Hypothalamus (tissue), 51 donors: ENCODE results near the gene KRTAP4-2.
"Not testable (repeated sequence)": the region's sequence is repeated elsewhere in the genome, so short reads cannot be mapped to it uniquely, and the experiment has no call there.

Experiments
- DNase-seq, 51 donors: peaks; one replicate each; lab custom pipeline; 2025; lab: John Stamatoyannopoulos, UW

The KRTAP4-2 gene

GRCh38 chr17:41177727-41178271, at the start of gene KRTAP4-2:
TSS of gene KRTAP4-2 (minus strand) at chr17:41178221. CDS start at chr17:41178164, 57 bp downstream.
- no peak for DNase-seq

- DNase-seq, result not testable (repeated sequence)
Measured at GRCh38 chr17:41226598-41227095, 48.6 kb upstream of the KRTAP4-2 start, which contains the start of gene KRTAP9-2. TSS of gene KRTAP9-2 (plus strand) at chr17:41226648. CDS start at chr17:41226655, 7 bp downstream.

DNA sequence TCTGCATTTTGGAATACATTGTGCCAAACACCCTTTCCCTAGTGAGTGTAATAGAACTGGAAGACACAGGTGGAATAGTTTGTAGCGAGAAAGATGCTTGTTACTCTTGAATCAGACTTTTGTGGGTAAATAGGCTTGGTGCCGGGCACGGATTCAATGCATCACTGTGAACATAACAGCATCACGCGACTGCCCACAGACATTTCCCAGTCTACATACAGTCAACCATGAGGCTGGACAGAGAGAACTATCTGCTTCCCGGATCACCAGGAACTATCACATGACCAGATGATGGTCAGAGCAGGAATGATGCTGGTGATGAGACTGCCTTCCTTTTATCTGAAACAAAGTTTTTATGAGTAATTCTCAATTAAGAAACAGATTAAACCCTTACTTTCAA, 48.0 kb upstream of the KRTAP4-2 start:
- no peak for DNase-seq

DNA sequence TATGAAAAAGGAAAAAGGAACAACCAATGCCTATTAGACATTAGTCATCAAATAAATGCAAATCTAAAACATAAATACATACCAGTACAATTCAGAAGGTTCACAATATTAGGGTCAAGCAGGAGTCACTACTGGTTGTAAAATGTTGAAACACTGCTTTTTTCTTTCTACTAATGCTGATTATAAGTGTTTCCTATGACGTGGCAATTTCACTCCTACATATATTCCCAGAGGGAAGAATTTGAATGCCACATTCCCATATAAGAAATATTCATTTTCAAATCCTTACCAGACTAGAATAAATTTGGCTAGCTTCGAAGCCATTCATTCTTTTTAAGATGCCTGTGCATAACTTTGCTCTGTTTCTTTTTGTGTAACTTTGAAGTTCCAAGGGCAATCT, 45.8 kb upstream of the KRTAP4-2 start:
- DNase-seq, result no peak

GRCh38 chr17:41215681-41216080, 37.7 kb upstream of the KRTAP4-2 start:
- DNase-seq, result no peak

DNA sequence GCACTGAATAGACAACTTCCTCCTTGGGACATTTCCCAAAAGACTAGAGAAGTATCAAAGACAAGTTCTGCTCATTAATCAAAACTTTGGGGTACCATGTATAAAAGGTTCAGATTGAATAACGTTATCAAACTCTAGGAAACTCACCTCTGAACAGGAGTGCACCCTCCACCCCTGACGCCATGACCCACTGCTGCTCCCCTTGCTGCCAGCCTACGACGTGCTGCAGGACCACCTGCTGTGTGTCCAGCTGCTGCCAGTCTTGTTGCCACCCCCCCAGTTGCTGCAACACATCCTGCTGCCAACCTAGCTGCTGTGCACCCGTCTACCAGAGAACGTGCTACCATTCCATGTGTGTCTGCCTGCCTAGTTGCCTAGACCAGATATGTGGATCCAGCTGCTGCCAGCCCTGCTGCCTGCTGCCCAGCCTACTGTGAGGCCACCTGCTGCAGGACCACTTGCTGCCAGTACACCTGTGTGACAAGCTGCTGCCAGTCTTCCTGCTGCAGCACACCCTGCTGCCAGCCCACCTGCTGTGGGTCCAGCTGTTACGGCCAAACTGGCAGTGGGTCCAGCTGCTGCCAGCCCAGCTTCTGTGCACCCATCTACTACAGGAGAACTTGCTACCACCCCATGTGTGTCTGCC, 34.6 kb upstream of the KRTAP4-2 start:
- no peak for DNase-seq

DNA sequence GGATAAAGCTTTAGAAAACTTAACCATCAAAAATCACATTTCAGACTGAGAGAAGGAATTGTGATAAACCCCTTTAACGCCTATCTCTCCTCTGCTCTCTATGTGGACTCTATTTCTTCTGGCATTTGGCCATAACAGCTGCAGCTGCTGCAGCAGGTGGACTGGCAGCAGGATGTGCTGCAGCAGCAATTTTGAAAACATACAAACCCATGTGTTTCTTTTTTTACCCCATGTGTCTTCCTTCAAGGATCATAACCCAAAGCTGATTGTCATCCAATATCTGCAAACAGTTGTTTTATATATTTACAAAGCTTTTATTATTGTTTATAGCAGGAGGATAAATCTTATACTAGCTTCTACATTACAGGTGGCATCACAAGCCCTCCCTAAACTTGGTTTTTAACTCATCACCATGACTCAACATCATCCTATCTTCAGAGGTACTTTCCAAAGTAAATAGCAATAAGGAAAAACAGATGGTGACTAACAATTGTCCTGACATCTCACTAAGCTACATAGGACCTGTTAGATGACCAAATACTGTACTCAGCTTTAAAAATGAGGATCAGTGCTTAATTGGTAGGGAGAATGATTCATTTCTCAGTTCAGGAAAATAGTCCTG, 33.9 kb upstream of the KRTAP4-2 start:
- no peak for DNase-seq

DNA sequence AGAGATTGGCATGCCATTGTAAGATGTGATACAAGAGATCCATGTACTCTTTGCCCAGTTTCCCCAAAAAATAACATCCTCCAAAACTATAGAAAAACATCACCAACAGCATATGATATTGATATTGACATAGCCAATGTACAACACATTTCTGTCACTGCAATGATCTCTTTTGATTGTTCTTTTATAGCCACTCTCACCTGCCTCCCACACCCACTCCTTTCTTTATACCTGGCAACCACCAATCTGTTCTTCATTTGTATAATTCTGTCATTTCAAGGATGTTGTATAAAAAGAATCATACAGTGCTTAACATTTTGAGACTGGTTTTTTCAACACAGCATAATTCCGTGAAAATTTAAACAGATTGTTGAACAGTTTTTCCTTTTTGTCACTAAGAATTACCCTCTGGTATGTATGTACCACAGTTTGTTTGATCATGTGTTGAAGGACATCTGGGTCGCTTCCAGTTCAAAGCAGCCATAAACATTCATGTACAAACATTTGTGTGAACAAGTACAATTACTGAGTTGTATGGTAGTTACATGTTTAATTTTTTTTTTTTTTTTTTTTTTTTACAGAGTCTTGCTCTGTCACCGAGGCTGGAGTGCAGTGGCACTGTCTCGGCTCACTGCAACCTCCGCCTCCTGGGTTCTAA, 21.5 kb upstream of the KRTAP4-2 start:
- no peak for DNase-seq

GRCh38 chr17:41196068-41196467, 18.0 kb upstream of the KRTAP4-2 start:
- no peak for DNase-seq

GRCh38 chr17:41190328-41190727, 12.3 kb upstream of the KRTAP4-2 start:
- no peak for DNase-seq

DNA sequence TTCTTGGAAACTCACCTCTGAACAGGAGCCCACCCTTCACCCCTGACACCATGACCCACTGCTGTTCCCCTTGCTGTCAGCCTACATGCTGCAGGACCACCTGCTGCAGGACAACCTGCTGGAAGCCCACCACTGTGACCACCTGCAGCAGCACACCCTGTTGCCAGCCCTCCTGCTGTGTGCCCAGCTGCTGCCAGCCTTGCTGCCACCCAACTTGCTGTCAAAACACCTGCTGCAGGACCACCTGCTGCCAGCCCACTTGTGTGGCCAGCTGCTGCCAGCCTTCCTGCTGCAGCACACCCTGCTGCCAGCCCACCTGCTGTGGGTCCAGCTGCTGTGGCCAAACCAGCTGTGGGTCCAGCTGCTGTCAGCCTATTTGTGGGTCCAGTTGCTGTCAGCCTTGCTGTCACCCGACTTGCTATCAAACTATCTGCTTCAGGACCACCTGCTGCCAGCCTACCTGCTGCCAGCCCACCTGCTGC, 11.9 kb upstream of the KRTAP4-2 start, which contains the start of gene KRTAP9-1:
Gene KRTAP9-1, plus strand, starts transcription at position 51 of the 482 bp plus-strand sequence. Its CDS starts 0 bp downstream, at position 51.
- not testable (repeated sequence) for DNase-seq

GRCh38 chr17:41186872-41187271, 8.9 kb upstream of the KRTAP4-2 start:
- no peak for DNase-seq

GRCh38 chr17:41185001-41185400, 7.0 kb upstream of the KRTAP4-2 start:
- no peak for DNase-seq

DNA sequence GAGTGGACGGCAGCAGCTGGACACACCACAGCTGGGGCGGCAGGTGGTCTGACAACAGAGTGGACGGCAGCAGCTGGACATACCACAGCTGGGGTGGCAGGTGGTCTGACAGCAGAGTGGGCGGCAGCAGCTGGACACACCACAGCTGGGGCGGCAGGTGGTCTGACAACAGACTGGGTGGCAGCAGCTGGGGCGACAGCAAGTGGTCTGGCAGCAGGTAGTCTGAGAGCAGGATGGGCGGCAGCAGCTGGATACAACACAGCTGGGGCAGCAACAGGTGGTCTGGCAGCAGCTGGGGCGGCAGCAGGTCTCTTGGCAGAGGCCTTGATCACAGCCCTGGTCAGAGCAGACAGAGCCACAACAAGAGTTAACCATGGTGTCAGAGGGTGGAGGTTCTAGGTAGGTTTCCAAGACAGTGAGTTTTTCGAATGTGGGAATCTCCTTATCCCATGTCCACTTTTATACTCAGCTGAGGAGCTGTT, 6.5 kb upstream of the KRTAP4-2 start, which contains the start of gene KRTAP4-1:
Gene KRTAP4-1, minus strand, starts transcription at position 432 of the 482 bp plus-strand sequence. Its CDS starts 57 bp downstream, at position 375.
- DNase-seq, result no peak

- DNase-seq, result no peak
Measured at GRCh38 chr17:41178843-41179616, 1.0 kb upstream of the KRTAP4-2 start.

DNA sequence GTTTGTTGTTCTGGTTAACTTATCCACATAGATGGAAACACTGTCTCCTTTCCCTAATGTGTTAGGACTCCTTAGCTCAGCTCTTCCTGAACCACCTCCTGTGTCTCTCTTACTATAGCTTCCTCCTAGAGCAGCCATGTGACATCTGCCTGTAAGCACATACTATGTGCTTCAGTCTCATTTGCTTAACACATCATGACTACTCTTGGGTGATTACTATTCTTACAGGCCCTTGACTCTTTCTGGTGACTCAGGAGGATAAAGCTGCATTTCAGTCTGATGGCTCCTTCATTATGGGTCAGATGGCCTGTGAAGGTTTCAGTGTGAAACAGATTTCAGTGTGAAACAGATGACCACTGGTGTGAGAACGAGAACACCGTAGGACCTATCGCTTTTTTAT, 320 bp upstream of the KRTAP4-2 start:
- no peak for DNase-seq

DNA sequence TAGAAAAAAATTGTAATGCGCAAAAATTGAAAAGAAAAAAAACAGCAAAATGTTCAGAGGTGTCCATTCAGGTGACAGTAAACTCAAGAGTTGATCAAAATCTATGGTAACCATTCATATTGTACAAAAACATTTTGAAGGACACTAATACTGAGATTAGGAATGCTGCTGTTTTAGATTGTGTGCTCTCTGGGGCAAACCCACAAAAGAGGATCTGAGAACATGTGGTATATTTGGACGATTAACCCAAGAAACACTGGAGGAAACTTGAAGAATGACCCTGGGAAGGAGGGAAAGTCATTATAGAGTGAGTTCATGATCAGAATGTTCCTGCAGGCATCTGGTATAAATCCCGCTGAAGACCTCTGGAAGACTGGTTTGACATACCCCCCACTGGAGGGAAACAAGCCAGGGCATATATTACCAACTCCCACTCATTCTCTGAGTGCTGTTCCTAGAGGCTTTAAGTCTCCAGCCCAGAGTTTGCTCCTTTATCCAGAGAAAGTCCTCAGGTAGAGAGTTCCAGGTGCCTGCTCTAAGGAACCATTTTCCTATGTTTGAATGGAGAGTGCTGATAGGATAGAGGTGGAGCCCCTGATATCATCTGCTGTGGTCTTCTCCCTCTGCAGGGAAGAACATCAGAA, 1.2 kb downstream of the KRTAP4-2 start:
- no peak for DNase-seq

DNA sequence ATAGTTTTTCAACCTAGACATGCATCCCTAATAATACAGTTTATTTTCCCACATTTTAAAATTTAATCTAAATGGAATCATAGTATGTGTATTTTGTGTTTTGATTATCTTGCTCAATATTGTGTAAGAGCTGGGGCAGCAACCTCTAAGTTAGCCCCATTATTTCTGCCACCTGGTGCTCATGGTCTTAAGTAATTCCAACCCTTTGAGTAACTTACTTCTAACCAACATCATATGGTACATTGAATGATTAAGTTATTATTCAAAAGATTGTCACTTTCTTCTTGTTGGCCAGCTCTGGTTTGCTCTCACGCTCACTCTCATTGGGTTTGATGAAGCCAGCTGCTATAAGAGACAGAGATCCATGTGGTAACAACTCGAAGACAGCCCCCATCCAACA, 6.1 kb downstream of the KRTAP4-2 start:
- DNase-seq, result no peak

- no peak for DNase-seq
Measured at GRCh38 chr17:41168121-41168520, 9.9 kb downstream of the KRTAP4-2 start, which contains the start of gene KRTAP4-3. TSS of gene KRTAP4-3 (minus strand) at chr17:41168221. CDS start at chr17:41168172, 49 bp downstream.
